GM18505 (cell line): Measurements from ENCODE around the gene ITGB2.

Source experiments
- ATAC-seq: cut with Tn5 transposase; IDR thresholded peaks from one replicate; pipeline ENCODE4 v1.9.1; 2021; ENCODE audit not compliant: unreplicated experiment
- POLR2A ChIP-seq: IDR thresholded peaks from 4 replicates; pipeline ENCODE4 v1.6.1; 2011; ENCODE audit warnings: borderline replicate concordance; ENCODE audit not compliant: insufficient read depth, insufficient read length; ENCODE audit errors: extremely low read depth

Gene ITGB2

DNA sequence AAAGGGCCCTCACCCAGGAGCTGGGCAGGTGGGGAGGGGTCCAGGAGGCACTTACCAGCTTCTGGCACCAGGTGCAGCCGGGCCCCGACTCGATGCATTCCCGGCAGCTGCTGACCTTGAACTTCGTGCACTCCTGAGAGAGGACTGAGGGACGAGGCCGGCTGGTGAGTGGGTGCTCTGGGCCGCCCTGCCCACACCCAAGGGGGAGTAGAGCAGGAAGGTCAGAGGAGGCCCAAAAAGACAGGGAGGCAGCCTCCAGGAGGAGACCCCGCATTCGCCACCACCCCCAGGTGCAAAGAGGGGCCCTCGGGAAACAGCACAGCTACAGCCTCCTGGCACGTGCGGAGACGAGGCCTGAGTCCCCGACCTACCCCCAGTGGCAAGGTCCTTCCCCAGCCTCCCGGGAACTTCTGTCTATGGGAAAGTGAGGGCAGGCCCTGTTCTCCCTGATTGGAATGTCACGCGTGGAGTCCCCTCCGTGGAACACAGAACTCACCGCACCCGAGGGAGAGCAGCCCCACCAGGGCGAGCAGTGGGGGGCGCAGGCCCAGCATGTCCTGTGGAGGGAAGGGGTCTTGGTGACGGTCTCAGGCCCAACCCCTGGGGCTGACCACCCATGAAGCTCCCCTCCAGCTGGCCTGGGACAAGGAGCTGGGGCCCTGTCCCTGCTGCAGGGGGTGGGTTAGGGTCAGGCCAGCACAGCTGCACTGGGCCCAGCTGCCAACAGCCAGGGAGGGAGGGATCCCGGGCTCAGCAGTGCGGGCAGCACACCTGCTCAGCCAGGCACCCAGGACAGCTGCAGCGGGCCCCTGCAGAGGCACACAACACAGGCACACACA is 10.3 kb downstream of the ITGB2 start:
- TF ChIP-seq POLR2A = no peak

DNA sequence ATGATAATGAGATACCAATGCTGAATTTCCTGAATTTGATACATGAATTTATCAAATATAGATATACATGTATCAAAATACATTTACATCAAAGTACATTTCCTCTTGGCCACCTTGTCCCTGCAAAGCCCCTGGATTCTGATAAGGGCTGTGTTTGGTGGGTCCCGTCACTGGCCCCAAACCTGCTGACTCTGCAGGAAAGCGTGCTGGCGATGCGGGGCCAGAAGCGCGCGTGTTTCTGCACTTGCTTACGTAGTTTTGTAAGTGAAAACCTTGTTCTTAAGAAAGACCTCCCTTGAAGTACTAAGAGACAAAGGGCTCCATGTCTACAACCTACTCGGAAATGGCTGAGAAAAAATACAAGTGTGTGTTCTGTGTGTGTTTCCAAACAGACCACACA is 11.0 kb downstream of the ITGB2 start:
- TF ChIP-seq POLR2A = no peak
- ATAC-seq = no peak

More for the DNA sequence above, 10.3 kb downstream of the ITGB2 start:
- no peak for ATAC-seq

DNA sequence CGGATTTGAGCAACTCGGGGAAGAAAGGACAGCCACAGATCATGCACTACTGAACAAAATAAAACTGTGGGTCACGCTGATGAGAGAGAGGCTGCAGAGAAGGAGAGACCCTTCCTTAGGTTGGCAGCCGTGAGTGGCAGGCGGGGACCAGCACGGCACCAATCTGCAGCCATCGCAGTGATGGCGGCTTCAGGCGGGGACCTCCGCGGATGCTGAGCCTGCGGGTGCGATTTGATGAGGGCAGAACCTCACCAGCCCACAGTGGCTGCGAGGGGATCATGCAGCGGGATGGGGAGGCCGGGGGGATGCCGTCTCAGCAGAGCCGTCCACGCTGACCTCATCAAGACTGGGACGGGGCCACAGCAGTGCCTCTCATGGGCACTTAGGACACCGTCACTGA is 11.8 kb downstream of the ITGB2 start:
- ATAC-seq = no peak
- TF ChIP-seq POLR2A = no peak

DNA sequence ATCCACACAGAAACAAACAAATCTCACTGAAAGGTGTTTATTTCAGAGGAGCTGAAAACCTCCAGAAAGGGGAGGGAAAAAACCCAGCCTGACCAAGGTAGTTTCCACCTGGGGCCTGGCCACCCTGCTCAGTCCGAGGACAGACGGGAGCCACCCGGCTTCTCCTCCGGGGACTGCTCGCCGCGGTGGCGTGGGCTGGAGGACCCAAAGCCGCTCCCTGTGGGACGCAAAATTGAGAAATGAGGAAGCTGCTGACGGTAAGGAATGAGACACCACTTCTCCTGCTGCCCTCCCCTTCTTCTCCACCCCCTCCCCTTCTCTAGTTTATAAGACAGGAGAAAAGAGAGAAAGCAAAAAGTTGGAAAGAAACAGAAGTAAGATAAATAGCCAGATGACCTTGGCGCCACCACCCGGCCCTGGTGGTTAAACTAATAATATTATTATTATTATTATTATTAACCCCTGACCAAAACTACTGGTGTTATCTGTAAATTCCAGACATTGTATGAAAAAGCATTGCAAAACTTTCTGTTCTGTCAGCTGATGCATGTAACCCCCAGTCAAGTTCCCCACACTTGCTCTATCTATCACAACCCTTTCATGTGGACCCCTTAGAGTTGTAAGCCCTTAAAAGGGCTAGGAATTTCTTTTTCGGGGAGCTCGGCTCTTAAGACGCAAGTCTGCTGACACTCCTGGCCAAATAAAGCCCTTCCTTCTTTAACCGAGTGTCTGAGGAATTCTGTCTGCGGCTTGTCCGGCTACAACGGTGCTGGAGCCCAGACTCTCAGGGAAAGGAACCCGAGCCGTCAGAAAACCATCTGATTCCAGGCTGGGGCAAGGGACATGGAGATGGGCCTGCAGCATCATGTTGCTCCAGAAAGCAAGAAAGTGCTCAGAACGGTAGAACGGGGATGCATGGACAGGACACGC is 12.5 kb downstream of the ITGB2 start:
- no peak for TF ChIP-seq POLR2A
- ATAC-seq = no peak

DNA sequence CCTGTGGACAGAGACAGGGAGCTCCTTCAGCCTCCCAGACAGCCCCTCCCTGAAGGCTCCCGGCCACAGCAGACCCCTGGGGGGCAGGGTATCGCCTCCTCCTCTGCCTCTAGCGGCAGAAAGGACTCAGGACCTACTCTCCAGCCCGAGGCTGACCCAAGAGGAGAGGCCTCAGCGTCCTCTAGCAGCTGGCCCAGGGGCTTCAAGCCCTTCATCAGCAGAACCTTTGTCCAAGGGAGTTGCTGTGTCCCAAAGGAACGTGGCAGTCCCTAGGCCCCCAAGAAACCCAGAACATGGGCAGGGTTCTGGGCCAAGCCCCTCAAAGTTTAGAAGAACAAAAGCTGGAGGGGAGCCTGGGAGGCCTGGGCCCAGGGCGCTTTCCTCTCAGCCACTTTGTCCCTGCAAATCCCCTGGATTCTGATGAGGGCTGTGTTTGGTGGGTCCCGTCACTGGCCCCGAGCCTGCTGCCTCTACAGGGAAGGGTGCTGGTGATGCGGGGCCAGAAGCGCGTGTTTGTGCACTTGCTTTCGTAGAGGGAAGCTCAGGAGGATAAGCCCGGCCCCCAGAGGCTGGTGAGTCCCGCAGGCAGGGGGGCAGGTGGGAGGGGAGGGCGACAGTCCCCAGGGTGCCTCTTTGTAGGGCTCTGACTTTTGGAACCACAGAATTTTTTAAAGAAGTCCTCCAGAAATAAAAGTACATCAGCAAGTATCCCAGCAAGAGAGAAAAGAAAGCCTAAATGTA is 13.3 kb downstream of the ITGB2 start:
- TF ChIP-seq POLR2A = no peak
- no peak for ATAC-seq

DNA sequence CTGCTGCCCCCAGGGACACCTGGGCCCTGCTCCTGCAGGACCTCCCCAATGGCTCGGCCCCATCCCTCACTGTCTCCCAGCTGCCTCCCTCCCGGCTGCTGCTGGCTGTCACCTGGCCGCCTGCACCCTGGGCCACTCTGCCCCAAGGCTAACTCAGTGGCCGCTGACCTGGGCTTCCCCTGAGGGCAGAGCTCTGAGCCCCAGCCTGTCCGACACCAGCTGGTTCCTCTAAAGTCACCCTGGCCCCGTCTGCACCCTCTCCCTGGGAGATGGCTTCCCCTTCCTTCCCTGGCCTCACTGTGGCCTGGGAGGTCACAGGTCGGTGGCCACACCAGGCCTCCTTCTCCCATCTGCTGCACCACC is 15.0 kb downstream of the ITGB2 start:
- ATAC-seq = no peak
- no peak for TF ChIP-seq POLR2A

DNA sequence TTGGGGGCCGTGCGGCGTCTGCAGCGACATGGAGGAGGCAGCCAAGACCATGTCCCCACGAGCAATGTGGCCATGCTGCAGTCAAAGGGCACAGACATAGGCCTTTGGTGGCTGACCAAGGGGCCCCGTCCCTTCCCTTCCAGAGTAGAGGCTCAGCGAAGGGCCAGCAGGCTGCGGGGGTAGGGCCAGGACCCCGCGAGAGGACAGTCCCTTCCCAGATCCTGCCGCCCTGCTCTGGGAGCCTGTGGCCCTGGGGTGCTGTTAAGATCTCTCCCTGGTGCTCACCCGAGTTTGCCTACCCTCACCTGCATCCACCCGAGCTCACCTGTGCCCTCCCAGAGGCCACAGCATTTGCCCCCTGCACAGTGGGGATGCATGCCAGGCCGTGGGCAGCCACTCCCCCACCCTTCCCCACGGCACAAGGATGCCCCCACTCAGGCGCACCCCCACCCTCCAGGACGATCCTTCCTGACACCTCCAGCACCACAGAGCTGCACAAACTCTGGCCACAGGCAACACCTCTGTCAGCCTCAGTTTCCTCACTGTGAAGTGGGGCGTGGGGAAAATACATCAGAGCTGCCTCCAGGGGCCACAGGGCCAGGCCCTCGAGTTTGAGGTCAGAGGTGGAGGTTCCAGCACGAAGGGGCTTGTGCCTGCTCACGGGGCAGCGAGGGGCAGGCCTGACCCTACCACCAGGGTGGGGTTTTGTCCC is 15.5 kb downstream of the ITGB2 start:
- no peak for TF ChIP-seq POLR2A
- no peak for ATAC-seq

DNA sequence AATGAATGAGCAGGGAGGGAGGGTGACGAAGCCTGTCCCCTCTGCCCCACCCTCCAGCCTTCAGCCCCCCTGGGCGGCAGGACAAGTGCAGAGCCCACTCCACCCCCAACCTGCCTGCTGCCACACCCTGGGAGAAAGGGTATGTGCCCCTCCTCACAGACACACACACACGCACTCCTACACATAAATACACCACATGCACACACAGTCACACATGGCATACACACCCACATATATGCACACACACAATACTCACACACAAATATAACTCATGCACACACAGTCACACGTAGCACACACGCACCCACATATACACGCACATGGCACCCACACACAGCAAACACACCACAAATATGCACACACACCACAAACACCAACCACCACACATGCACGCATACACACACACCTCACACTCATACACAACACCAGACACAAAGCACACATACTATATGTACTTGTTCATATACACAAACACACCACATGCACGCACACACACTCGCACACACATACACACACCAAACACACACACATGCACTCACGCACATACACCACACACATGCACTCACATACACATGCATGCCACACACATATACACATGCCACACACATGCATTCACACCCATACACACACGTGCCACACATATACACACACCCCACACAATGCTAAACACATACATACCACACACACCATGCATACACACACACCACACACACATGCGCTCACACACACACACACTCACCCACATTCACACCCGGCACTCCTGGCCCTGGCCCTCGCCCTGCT is 16.4 kb downstream of the ITGB2 start:
- no peak for ATAC-seq
- no peak for TF ChIP-seq POLR2A

DNA sequence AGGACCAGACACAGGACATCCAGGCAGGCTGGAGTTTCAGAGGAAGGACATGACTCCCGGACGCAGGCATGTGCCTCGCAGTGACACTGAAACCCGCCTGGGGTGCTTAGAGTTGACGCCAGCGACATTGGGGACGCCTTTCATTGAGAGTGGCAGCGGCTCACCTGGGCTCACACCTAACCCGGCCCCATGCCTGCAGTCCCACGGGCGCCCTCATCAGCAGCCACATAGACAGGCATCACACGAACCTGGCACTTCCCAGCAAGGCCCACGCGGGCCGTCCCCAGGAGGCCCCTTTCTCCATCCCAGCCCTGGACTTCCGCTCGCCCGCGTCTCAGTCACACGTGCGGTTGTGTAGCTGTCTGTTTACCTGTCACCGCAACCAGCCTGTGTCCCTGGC is 17.0 kb downstream of the ITGB2 start:
- no peak for TF ChIP-seq POLR2A
- no peak for ATAC-seq

DNA sequence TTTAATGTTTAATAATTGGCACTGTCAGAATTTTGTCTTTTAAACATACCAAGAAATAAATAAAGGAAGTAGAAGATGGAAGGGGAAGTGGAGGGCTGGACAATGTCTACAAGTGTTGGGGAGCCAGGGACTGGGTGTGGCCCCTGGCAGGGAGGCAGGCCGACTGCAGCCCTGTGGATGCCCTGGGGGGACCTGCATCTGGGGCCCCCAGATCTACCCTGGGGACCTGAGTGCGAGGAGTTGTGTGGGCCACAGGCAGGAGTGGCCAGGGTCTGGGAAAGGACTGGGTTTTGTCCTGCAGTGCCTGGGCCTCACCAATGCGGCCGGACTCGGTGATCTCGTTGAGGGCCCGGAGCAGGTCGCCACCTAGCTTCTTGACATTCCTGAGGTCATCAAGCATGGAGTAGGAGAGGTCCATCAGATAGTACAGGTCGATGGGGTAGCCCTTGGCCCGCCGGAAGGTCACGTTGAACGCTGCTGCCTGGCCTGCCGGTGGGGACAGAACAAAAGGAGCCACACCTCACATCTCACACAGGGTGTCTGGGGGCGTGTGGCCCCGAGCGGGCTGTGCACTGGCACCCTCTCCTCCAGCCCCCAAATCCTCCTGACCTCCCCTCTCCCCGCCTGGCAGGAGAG is 17.5 kb downstream of the ITGB2 start:
- ATAC-seq = no peak
- no peak for TF ChIP-seq POLR2A

DNA sequence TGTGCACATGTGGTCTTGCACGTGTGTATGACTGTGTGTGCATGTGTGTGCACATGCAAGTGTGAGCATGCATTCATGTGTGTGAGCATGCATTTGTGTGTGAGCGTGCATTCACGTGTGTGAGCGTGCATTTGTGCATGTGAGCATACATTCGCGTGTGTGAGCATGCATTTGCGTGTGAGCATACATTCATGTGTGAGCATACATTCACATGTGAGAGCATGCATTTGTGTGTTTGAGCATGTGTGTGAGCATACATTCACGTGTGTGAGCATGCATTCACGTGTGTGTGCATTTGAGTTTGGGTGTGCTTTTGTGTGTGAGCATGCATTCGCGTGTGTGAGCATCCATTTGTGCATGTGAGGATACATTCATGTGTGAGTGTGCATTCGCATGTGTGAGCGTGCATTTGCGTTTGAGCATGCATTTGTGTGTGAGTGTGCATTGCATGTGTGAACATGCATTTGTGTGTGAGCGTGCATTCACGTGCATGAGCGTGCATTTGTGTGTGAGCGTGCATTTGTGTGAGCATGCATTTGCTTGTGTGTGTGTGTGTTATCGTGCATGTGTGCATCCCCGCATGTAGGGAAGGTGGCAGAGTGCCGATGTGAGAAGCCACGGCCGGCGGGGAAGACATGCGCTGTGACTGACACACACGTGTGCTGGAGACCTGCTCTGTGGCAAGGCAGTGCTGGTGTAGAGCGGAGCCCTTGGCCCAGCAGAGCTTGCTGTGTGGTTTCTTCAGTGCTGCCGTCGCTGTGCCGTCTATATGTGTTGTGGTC is 18.2 kb downstream of the ITGB2 start:
- ATAC-seq = no peak
- no peak for TF ChIP-seq POLR2A
